NT2/D1 (cell line): ENCODE measurements around the gene APOL1.
"Not testable (repeated sequence)": the region's sequence is repeated elsewhere in the genome, so short reads cannot be mapped to it uniquely, and the experiment has no call there.

Source experiments
- YY1 ChIP-seq: IDR thresholded peaks from 2 replicates; pipeline ENCODE4 v1.6.1; 2011; ENCODE audit not compliant: insufficient read length, insufficient read depth
- ZNF274 ChIP-seq: IDR thresholded peaks from 2 replicates; pipeline ENCODE4 v1.6.1; 2011; ENCODE audit warnings: mild to moderate bottlenecking, low read depth, low read length

DNA sequence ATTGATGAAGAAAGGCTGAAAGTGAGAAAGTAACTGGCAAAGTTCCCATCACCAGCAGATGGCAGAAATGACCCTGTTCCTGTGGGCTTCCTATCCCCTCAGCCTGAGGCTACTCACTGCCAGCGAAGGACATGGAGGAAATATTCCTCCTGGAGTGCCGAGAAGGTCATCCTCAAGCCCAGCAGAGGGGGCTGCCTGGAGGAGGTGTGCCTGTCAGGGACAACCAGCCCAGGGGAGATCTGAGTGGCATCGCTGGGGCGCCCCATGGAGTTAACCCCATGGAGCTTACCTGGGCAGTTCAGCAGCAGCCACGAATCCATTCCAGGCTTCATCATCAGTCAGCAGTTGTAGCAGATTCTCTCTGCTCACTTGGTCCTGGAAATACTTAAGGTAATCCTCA lies 21.9 kb upstream of the APOL1 start:
- TF ChIP-seq YY1, ZNF274: not testable (repeated sequence)
